GM13976 (cell line): ENCODE data around the gene SLC44A4.

Experiments
- DNase-seq: peaks from one replicate; pipeline ENCODE4 v3.0.0; 2012; ENCODE audit warnings: low spot score
- CTCF ChIP-seq: IDR thresholded peaks from 2 replicates; pipeline ENCODE4 v1.5.1; 2012; ENCODE audit warnings: borderline replicate concordance, mild to moderate bottlenecking; ENCODE audit not compliant: insufficient read depth; ENCODE audit errors: extremely low read depth, missing control alignments, control extremely low read depth
- in situ Hi-C: fragments of 300-500 bp; cut with MboI; formaldehyde crosslinking; loops from one replicate; pipeline ENCODE4 v1.12.0; 2022; ENCODE audit warnings: low sequenced_read_pairs, mixed read lengths, inconsistent platforms; ENCODE audit not compliant: unreplicated experiment

The SLC44A4 gene

GRCh38 chr6:31900917-31901414 is 22.2 kb upstream of the SLC44A4 start:
- in situ Hi-C loops, result no loop called here
- TF ChIP-seq CTCF, result no peak

GRCh38 chr6:31899882-31900722 is 21.3 kb upstream of the SLC44A4 start:
- no peak for TF ChIP-seq CTCF
- in situ Hi-C loops, result no loop called here
- DNase-seq, result no peak

More at GRCh38 chr6:31900917-31901414, 22.2 kb upstream of the SLC44A4 start:
- no peak for DNase-seq

GRCh38 chr6:31899215-31899614 is 20.4 kb upstream of the SLC44A4 start:
- in situ Hi-C loops, result no loop called here
- no peak for DNase-seq
- no peak for TF ChIP-seq CTCF

- in situ Hi-C loops, result no loop called here
- DNase-seq, result peak; percentile 45
- TF ChIP-seq CTCF, result no peak
Measured at GRCh38 chr6:31898383-31899011, 19.7 kb upstream of the SLC44A4 start.

- peak; percentile 9 for TF ChIP-seq CTCF
- in situ Hi-C loops, result no loop called here
- DNase-seq, result peak; percentile 92
Measured at GRCh38 chr6:31897612-31898382, 19.0 kb upstream of the SLC44A4 start, which contains the start of gene EHMT2. EHMT2 (minus strand) TSS chr6:31897698; CDS start chr6:31897677, 21 bp downstream.

GRCh38 chr6:31896856-31897611 is 18.2 kb upstream of the SLC44A4 start:
- no peak for TF ChIP-seq CTCF
- no peak for DNase-seq
- in situ Hi-C loops, result no loop called here
